ENCODE data around the gene ELP6. TPM values are rescaled to one million over a fixed set of nuclear protein-coding genes. Genes with fewer than 3 reads are reported as not detected.

Gene ELP6
- total and polyA plus RNA-seq, 5 donors, result 15.3 to 28.7 (median 23.0) TPM

GRCh38 chr3:47533481-47533880 lies 20.0 kb upstream of the ELP6 start:
- Histone ChIP-seq H3K4me3 (ENCODE audit: low read length) (no peak overlapping the region), H3K27me3 (ENCODE audit: control insufficient read depth, insufficient read depth) (no peaks in the 10 kb centered on the region), H3K4me1 (ENCODE audit: control insufficient read depth, insufficient read depth, low read length) (no peaks in the 10 kb centered on the region), H3K27ac (ENCODE audit: low read length) (no peak overlapping the region), H3K9me3 (ENCODE audit: control insufficient read depth, low read length) (no peaks in the 10 kb centered on the region)
- DNase-seq (no peak), ATAC-seq (no peak)
- intact Hi-C loops (cut with DNase I), result no loop called here
- WGBS, result 91% methylated on average over 2 of the region's 2 CpGs

- H3K9me3 ChIP-seq (ENCODE audit: control insufficient read depth, low read length), result no peaks in the 10 kb centered on the region
- H3K4me3 ChIP-seq (ENCODE audit: low read length), result no peak overlapping the region
- H3K27me3 ChIP-seq (ENCODE audit: control insufficient read depth, insufficient read depth), result no peaks in the 10 kb centered on the region
- ATAC-seq, result no peak
- no peaks in the 10 kb centered on the region for H3K4me1 ChIP-seq (ENCODE audit: control insufficient read depth, insufficient read depth, low read length)
- H3K27ac ChIP-seq (ENCODE audit: low read length), result no peak overlapping the region
- intact Hi-C loops (cut with DNase I), result no loop called here
- DNase-seq, result no peak
- WGBS, result 87% methylated on average over 6 of the region's 6 CpGs
These were observed 14.6 kb upstream of the ELP6 start for GRCh38 chr3:47527952-47528725.

DNA sequence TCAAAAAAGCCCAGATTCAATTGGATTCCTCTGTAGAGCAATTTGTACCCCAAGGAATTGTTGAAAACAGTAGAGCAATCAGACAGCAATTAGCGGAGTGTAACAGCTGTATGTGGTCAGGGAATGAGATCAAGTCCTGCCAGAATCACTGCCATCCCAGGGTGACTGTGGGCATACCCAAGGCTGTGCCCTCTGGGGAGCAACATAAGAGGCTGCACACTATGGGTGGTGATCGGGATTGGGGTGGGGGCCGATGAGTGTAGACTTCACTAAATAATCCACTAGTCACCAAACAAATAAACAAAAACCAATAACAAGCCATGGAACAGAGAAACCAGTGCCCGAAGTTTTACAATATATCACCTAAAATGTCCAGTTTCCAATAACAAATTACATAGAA lies 12.1 kb upstream of the ELP6 start:
- intact Hi-C loops (cut with DNase I), result no loop called here

GRCh38 chr3:47523310-47524073 lies 10.0 kb upstream of the ELP6 start:
- no peaks in the 10 kb centered on the region for H3K4me1 ChIP-seq (ENCODE audit: control insufficient read depth, insufficient read depth, low read length)
- no peaks in the 10 kb centered on the region for H3K27me3 ChIP-seq (ENCODE audit: control insufficient read depth, insufficient read depth)
- WGBS, result 57% methylated on average over 4 of the region's 4 CpGs
- H3K4me3 ChIP-seq (ENCODE audit: low read length), result no peak overlapping the region
- no peak overlapping the region for H3K27ac ChIP-seq (ENCODE audit: low read length)
- no peaks in the 10 kb centered on the region for H3K9me3 ChIP-seq (ENCODE audit: control insufficient read depth, low read length)
- DNase-seq (no peak), ATAC-seq (no peak)
- intact Hi-C loops (cut with DNase I), result loop anchor here in 2 of 4 donors (2.0 to 5.0 kb wide), 2 partner anchors 265 to 269 kb away; no protein-coding TSS in a partner anchor

More for the DNA sequence above, 12.1 kb upstream of the ELP6 start:
- no peaks in the 10 kb centered on the region for H3K27me3 ChIP-seq (ENCODE audit: control insufficient read depth, insufficient read depth)
- H3K4me3 ChIP-seq (ENCODE audit: low read length), result no peak overlapping the region
- no peaks in the 10 kb centered on the region for H3K4me1 ChIP-seq (ENCODE audit: control insufficient read depth, insufficient read depth, low read length)
- ATAC-seq (no peak), DNase-seq (no peak)
- WGBS, result 84% methylated on average over 4 of the region's 4 CpGs
- H3K9me3 ChIP-seq (ENCODE audit: control insufficient read depth, low read length), result no peaks in the 10 kb centered on the region
- no peak overlapping the region for H3K27ac ChIP-seq (ENCODE audit: low read length)

DNA sequence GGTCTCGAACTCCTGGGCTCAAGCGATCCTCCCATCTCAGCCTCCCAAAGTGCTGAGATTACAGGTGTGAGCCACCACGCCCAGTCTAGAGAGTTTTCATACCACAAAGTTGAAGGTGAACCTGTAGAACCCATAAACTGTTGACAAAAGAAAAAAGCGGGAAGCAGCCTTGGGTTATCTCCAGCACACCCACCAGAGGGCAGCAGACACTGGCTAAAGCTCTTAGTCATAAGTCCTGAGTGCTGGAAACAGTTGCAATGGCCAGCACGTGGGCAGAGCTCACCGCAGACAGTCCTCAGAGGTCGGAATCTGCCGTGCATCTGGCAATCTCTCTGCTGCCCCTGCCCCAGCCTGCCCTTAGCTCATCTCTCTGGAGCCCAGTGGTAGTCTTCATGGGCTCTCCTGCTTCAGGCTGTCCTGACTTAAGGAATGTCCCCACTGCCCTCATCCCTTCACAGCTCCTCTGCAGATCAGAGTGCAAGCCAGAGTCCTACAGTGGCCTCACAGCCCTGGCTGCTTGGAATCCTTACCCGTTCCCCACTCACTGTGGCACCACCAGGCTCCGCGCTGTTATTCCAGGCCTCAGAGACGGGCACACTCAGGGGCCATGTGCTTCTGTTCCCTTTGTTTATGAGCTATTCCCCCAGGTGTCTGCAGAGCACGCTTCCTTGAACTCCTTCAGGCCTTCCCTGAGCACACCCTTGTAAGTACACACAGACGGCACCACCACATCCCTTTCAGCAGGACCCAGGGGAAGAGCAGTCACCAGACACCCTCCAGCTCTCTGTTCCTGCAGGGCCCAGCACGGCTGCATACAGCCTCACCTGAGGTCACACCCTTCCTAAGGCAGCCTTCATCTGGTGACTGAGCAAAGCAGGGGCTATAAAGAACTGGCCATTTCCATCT lies 8.8 kb upstream of the ELP6 start:
- Histone ChIP-seq H3K4me1 (ENCODE audit: control insufficient read depth, insufficient read depth, low read length) (no peaks in the 10 kb centered on the region), H3K9me3 (ENCODE audit: control insufficient read depth, low read length) (no peaks in the 10 kb centered on the region), H3K27me3 (ENCODE audit: control insufficient read depth, insufficient read depth) (no peaks in the 10 kb centered on the region), H3K4me3 (ENCODE audit: low read length) (no peak overlapping the region), H3K27ac (ENCODE audit: low read length) (no peak overlapping the region)
- intact Hi-C loops (cut with DNase I), result loop anchor here in 3 of 4 donors (1.0 to 5.0 kb wide), 3 partner anchors 266 to 270 kb away; no protein-coding TSS in a partner anchor
- WGBS, result 36% methylated on average over 15 of the region's 15 CpGs
- DNase-seq (peak; percentile 73 to 92 (median 90)), ATAC-seq (peak; percentile 92 to 96)

GRCh38 chr3:47520756-47521155 lies 7.2 kb upstream of the ELP6 start:
- Histone ChIP-seq H3K27ac (ENCODE audit: low read length) (no peak overlapping the region), H3K4me3 (ENCODE audit: low read length) (no peak overlapping the region), H3K4me1 (ENCODE audit: control insufficient read depth, insufficient read depth, low read length) (no peaks in the 10 kb centered on the region), H3K9me3 (ENCODE audit: control insufficient read depth, low read length) (no peaks in the 10 kb centered on the region), H3K27me3 (ENCODE audit: control insufficient read depth, insufficient read depth) (no peaks in the 10 kb centered on the region)
- ATAC-seq (no peak), DNase-seq (no peak)
- intact Hi-C loops (cut with DNase I), result loop anchor here in 1 of 4 donors (5.0 kb wide), 1 partner anchor 272 kb away; no protein-coding TSS in a partner anchor

- H3K27me3 ChIP-seq (ENCODE audit: control insufficient read depth, insufficient read depth), result no peaks in the 10 kb centered on the region
- WGBS, result 93% methylated on average over 2 of the region's 2 CpGs
- H3K4me3 ChIP-seq (ENCODE audit: low read length), result no peak overlapping the region
- ATAC-seq, result no peak
- intact Hi-C loops (cut with DNase I), result loop anchor here in 1 of 4 donors (5.0 kb wide), 1 partner anchor 274 kb away; no protein-coding TSS in a partner anchor
- no peaks in the 10 kb centered on the region for H3K9me3 ChIP-seq (ENCODE audit: control insufficient read depth, low read length)
- DNase-seq, result no peak
- no peak overlapping the region for H3K27ac ChIP-seq (ENCODE audit: low read length)
- no peaks in the 10 kb centered on the region for H3K4me1 ChIP-seq (ENCODE audit: control insufficient read depth, insufficient read depth, low read length)
These were observed 4.4 kb upstream of the ELP6 start for GRCh38 chr3:47517937-47518336.

DNA sequence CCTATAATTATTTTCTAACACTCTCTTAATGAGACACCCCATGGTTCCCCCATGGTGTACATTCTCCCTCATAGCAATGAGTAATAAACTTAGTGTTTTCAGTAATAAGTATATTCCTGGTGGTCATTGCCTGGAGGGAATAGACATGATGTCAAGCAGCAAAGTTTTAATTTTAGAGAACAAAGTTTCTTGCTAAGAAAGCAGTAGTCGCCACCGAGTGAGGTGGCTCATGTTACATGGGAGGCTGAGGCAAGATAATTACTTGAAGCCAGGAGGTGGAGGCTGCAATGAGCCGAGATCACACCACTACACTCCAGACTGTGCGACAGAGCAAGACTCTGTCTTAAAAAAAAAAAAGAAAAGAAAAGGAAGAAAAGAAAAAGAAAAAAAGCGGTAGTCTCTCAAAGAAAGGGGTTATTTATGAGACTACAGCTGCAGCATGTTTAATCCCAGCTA lies 2.4 kb upstream of the ELP6 start:
- ATAC-seq (no peak), DNase-seq (no peak)
- H3K27ac ChIP-seq (ENCODE audit: low read length), result no peak overlapping the region
- intact Hi-C loops (cut with DNase I), result loop anchor here in 1 of 4 donors (5.0 kb wide), 1 partner anchor 276 kb away; no protein-coding TSS in a partner anchor
- WGBS, result 54% methylated on average over 5 of the region's 5 CpGs
- H3K27me3 ChIP-seq (ENCODE audit: control insufficient read depth, insufficient read depth), result no peaks in the 10 kb centered on the region
- H3K9me3 ChIP-seq (ENCODE audit: control insufficient read depth, low read length), result no peaks in the 10 kb centered on the region
- no peaks in the 10 kb centered on the region for H3K4me1 ChIP-seq (ENCODE audit: control insufficient read depth, insufficient read depth, low read length)
- no peak overlapping the region for H3K4me3 ChIP-seq (ENCODE audit: low read length)

DNA sequence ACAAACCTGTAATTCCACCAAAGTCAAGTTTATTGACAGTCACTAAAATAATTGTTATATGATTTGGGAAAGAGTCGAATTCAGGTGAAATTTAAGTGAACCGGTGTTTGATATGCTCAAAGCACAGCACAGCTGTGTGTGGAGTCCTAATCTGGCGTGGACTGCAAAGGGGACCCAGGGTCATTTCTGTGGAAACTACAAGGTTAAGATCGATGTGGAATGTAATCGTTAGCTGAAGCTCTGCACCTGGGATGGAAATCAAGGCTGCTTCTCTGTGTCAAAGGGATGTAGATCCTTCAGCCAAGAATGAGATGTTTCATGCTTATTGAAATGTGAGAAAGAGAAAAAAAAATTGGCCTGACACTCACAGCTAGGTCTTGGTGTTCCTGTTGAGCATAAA lies 1.6 kb upstream of the ELP6 start:
- no peaks in the 10 kb centered on the region for H3K4me1 ChIP-seq (ENCODE audit: control insufficient read depth, insufficient read depth, low read length)
- ATAC-seq, result no peak
- WGBS, result 77% methylated on average over 5 of the region's 5 CpGs
- H3K27me3 ChIP-seq (ENCODE audit: control insufficient read depth, insufficient read depth), result no peaks in the 10 kb centered on the region
- intact Hi-C loops (cut with DNase I), result loop anchor here in 1 of 4 donors (5.0 kb wide), 1 partner anchor 277 kb away; no protein-coding TSS in a partner anchor
- no peak for DNase-seq
- no peak overlapping the region for H3K27ac ChIP-seq (ENCODE audit: low read length)
- H3K4me3 ChIP-seq (ENCODE audit: low read length), result no peak overlapping the region
- H3K9me3 ChIP-seq (ENCODE audit: control insufficient read depth, low read length), result no peaks in the 10 kb centered on the region

DNA sequence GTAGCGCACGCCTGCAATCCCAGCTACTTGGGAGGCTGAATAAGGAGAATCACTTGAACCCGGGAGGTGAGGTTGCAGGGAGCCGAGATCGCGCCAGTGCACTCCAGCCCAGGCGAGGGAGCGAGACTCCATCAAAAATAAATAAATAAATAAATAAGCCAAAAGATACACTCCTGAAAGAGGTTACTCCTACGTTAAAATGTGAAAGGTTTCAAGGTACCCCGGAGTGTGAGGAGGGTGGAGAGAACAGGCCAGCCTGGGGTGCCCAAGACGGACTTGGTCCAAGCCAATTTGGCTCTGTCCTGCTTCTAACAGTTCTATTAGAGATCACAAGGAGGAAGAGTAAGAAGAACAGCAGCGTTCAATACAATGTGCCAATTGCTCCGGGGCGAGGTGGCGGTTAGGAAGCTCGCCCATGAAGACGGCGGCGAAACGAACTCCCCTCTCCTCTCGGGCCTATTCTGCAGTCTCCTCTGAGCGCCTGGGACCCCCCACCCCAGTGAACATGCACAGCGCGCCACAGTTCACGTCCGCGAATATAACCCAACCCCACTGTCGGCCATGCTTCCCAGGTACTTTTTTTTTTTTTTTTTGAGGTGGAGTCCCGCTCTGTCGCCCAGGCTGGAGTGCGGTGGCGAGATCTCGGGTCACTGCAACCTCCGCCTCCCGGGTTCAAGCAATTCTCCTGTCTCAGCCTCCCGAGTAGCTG lies 942 bp downstream of the ELP6 start:
- peak overlapping the region; percentile 48 for H3K27ac ChIP-seq (ENCODE audit: low read length)
- DNase-seq (peak; percentile 33 to 62 (median 59)), ATAC-seq (peak; percentile 2 to 19)
- no peaks in the 10 kb centered on the region for H3K4me1 ChIP-seq (ENCODE audit: control insufficient read depth, insufficient read depth, low read length)
- H3K27me3 ChIP-seq (ENCODE audit: control insufficient read depth, insufficient read depth), result no peaks in the 10 kb centered on the region
- H3K9me3 ChIP-seq (ENCODE audit: control insufficient read depth, low read length), result no peaks in the 10 kb centered on the region
- 18% methylated on average over 36 of the region's 36 CpGs for WGBS
- peak overlapping the region; percentile 65 for H3K4me3 ChIP-seq (ENCODE audit: low read length)
- intact Hi-C loops (cut with DNase I), result no loop called here
